HFFc6 (cell line): ENCODE data around the gene APBB2. TPM values are rescaled to one million over a fixed set of nuclear protein-coding genes. Genes with fewer than 3 reads are reported as not detected.

Experiments
- DNase-seq: peaks from one replicate; pipeline ENCODE4 v3.0.0-alpha.2; 2018
- H3K27ac Mint-ChIP-seq: 2 replicates; pipeline ENCODE4 v1.8.0; 2020; ENCODE audit warnings: mild to moderate bottlenecking, mixed read lengths
- H3K27me3 Mint-ChIP-seq: 2 replicates; pipeline ENCODE4 v1.8.0; 2021; ENCODE audit warnings: mild to moderate bottlenecking, moderate library complexity, mixed read lengths; ENCODE audit not compliant: insufficient read depth
- H3K36me3 Mint-ChIP-seq: 2 replicates; pipeline ENCODE4 v1.8.0; 2021; ENCODE audit warnings: low read depth, mixed read lengths
- H3K4me1 Mint-ChIP-seq: 2 replicates; pipeline ENCODE4 v1.8.0; 2020; ENCODE audit warnings: low read depth, mixed read lengths
- H3K4me3 Mint-ChIP-seq: 2 replicates; pipeline ENCODE4 v1.8.0; 2020; ENCODE audit warnings: mild to moderate bottlenecking, moderate library complexity, mixed read lengths
- H3K9me3 Mint-ChIP-seq: 2 replicates; pipeline ENCODE4 v1.8.0; 2020; ENCODE audit warnings: mild to moderate bottlenecking, mixed read lengths
- total RNA-seq, 6 experiments: library from RNA; stranded (reverse); fragmentation: NEBNext Ultra II Directional; extraction: Animal tissue kit (Norgen Biotek cat#: 25700); gene quantifications; 2 replicates in 1 of 6; 3 replicates in 5 of 6; pipeline ENCODE4 v1.2.3, GENCODE V29; 2021
- TF ChIP-seq, protein P1 (sequence below): fragments of 200-600 bp; sonication (generic); IDR thresholded peaks from 2 replicates; pipeline ENCODE4 v1.5.0; 2021; ENCODE audit warnings: antibody characterized with exemption, mild to moderate bottlenecking

Gene APBB2
- total RNA-seq, 6 experiments from 2014 or later: 32.4 to 45.5 (median 35.8) TPM

DNA sequence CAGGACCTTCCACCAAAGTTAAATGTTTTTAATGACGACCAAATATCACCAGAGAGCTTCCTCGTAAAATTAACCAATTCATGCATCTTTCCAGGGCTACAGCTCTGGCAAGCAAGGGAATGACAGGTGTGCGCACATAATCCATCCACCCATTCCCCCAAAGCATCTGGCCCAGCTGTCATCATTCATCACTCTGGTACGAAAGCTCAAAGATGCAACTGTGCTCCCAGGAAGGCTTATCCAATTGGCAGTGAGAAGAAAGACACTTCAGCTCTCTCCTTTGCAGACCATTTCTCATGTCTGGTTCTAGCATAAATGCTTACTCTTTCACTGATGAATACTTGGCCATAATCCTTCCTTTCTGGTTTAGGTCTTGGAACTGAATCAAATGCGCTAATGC is 325.4 kb downstream of the APBB2 start:
- H3K36me3 Mint-ChIP-seq: peaks cover 5% of the 10 kb centered on the region; the same call in 1 of the 2 replicates
- H3K9me3 Mint-ChIP-seq: no peaks in the 10 kb centered on the region
- DNase-seq: no peak
- TF ChIP-seq, protein P1, sequence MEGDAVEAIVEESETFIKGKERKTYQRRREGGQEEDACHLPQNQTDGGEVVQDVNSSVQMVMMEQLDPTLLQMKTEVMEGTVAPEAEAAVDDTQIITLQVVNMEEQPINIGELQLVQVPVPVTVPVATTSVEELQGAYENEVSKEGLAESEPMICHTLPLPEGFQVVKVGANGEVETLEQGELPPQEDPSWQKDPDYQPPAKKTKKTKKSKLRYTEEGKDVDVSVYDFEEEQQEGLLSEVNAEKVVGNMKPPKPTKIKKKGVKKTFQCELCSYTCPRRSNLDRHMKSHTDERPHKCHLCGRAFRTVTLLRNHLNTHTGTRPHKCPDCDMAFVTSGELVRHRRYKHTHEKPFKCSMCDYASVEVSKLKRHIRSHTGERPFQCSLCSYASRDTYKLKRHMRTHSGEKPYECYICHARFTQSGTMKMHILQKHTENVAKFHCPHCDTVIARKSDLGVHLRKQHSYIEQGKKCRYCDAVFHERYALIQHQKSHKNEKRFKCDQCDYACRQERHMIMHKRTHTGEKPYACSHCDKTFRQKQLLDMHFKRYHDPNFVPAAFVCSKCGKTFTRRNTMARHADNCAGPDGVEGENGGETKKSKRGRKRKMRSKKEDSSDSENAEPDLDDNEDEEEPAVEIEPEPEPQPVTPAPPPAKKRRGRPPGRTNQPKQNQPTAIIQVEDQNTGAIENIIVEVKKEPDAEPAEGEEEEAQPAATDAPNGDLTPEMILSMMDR: no peak
- H3K27me3 Mint-ChIP-seq: peaks cover 2% of the 10 kb centered on the region
- no peak overlapping the region for H3K27ac Mint-ChIP-seq
- no peak overlapping the region for H3K4me3 Mint-ChIP-seq
- no peaks in the 10 kb centered on the region for H3K4me1 Mint-ChIP-seq

DNA sequence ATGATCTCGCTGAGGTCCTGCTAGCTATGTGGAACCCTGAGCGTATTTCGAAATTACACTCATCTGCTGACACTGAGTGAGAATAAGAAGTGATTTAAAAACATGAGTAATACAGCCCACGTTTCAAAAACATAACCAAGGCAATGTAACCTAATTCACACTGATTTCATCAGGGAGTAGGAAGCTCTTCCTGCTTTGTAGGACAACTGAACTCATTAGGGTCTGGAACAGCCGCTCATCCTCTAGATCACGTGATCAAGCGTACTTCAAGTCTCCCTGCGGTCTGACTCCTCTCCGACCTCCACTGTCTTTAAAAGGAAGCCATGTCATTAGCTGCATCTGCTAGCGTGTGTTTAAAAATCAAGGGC is 326.6 kb downstream of the APBB2 start:
- peaks cover 3% of the 10 kb centered on the region for H3K27me3 Mint-ChIP-seq
- no peak overlapping the region for H3K4me3 Mint-ChIP-seq
- H3K36me3 Mint-ChIP-seq: peaks cover 5% of the 10 kb centered on the region; the same call in 1 of the 2 replicates
- no peaks in the 10 kb centered on the region for H3K9me3 Mint-ChIP-seq
- H3K4me1 Mint-ChIP-seq: no peaks in the 10 kb centered on the region
- no peak for DNase-seq
- no peak overlapping the region for H3K27ac Mint-ChIP-seq
- TF ChIP-seq, protein P1: no peak

DNA sequence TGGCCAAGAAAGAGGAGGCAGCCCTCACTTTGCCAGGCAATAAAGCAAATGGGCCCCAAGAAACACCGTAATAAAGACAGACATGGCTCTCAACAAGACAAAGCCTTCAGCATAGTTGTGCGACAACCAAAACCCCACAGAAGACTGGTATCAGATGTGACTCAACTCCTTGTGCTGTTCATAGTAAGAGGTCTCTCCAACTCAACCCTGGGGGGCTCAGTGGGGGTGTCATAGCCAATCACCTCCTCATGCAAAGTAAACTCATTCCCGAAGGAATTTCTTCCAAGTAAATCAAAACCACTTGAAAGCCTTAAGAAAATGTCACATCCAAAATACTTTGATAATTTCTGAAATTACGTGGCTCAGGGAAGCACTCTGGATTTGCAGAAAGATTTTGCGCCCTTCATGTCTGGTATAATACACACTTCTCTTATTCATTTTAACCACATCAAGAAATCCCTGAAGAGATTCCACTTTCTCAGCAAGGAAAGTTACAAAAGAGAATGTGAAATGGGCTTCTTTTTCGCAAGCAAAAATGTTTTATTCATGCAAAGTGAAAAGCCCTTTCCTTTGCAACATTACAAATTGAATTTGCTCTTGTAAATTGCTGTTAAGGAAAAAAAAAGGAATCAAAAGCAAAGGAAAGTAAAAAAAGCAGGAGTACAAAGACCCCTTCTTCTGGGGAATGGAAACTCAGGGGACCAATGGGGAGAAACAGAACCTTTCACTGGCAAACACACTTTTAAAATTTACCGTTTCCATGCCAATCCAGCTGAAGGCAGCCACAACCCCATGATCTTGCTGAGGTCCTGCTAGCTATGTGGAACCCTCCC is 327.2 kb downstream of the APBB2 start:
- Mint-ChIP-seq H3K27me3 (peaks cover 6% of the 10 kb centered on the region), H3K4me3 (no peak overlapping the region), H3K27ac (no peak overlapping the region), H3K36me3 (peaks cover 5% of the 10 kb centered on the region; the same call in 1 of the 2 replicates), H3K4me1 (no peaks in the 10 kb centered on the region), H3K9me3 (no peaks in the 10 kb centered on the region)
- no peak for DNase-seq
- TF ChIP-seq, protein P1: no peak

DNA sequence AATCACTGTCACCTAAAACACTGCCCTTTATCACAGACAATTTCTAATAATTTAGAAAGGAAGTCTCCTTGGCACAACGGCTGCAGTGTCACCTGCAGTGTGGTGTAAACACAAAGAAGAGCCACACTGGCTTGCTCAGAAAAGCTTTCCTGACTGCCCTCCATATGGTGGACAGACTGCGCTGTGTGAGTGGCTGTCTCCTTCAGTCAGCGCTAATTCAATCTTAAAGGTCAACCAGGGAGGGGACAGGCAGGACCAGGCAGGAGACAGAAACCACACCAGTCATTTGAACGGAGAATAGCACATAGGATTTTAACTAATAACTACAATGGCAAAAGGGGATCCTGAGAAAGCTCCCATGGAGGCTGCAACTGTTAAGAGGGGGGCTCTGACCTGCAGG is 332.5 kb downstream of the APBB2 start:
- TF ChIP-seq, protein P1: no peak
- Mint-ChIP-seq H3K27ac (no peak overlapping the region), H3K4me1 (peaks cover 8% of the 10 kb centered on the region), H3K4me3 (no peak overlapping the region), H3K27me3 (peaks cover 4% of the 10 kb centered on the region), H3K9me3 (no peaks in the 10 kb centered on the region), H3K36me3 (peaks cover 16% of the 10 kb centered on the region; the same call in 1 of the 2 replicates)
- no peak for DNase-seq

DNA sequence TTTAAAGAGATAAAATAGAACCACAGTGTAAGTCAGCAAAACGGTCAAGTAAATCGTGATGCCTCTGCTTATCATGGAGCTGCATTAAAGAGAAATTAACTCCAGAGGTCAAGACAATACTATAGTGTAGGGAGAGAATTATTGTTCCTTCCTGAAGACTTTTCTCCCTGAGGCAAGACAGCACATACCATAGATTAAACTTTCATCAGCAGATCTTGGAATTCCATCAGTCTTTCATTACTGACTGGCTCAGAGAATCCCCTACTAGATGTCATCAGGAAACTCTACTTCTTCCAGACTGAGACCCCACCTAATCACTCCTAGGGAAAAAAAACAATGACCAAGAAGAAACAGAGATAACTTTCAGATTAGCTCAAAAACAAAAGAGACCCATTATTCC is 333.2 kb downstream of the APBB2 start:
- Mint-ChIP-seq H3K4me3 (no peak overlapping the region), H3K9me3 (no peaks in the 10 kb centered on the region), H3K36me3 (peaks cover 16% of the 10 kb centered on the region; the same call in 1 of the 2 replicates), H3K4me1 (peaks cover 8% of the 10 kb centered on the region), H3K27ac (no peak overlapping the region), H3K27me3 (peaks cover 4% of the 10 kb centered on the region)
- no peak for DNase-seq
- TF ChIP-seq, protein P1: no peak
